GM23248 (cell line): Measurements from ENCODE around the gene MLC1.

Source experiments
- EZH2 ChIP-seq: fragments of 200-600 bp; sonication (generic); IDR thresholded peaks from 2 replicates; pipeline ENCODE4 v1.6.1; 2018; ENCODE audit warnings: antibody characterized with exemption, mild to moderate bottlenecking; ENCODE audit not compliant: insufficient read depth, poor library complexity, severe bottlenecking
- EZH2phosphoT487 ChIP-seq: fragments of 200-600 bp; sonication (generic); IDR thresholded peaks from 2 replicates; pipeline ENCODE4 v1.6.1; 2018; ENCODE audit warnings: antibody characterized with exemption, moderate library complexity, mild to moderate bottlenecking, low read depth; ENCODE audit not compliant: insufficient read depth

DNA sequence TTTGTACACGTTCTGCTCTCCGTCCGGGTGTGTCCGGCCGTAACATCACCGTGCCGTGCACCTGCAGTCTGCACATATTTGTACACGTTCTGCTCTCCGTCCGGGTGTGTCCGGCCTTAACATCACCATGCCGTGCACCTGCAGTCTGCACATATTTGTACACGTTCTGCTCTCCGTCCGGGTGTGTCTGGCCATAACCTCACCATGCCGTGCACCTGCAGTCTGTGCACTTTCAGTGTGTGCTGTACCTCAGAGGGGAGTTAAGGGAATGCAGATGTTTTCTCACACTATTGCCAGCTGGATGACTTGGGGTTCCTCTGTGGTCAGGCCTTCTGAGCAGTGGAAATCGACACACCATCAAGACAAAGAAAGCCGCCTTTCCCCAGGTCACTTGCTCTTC is 31.4 kb downstream of the MLC1 start:
- TF ChIP-seq EZH2 (no peak), EZH2phosphoT487 (no peak)
